Thyroid gland (tissue), 4 donors: ENCODE measurements around the gene RNPEPL1.

Experiments used
- POLR2A ChIP-seq, 2 donors: fragments of 450-650 bp; IDR thresholded peaks; one replicate each; pipeline ENCODE4 v1.6.1; 2017; ENCODE audit warnings: antibody characterized with exemption in 2 of 2, mild to moderate bottlenecking in 2 of 2, moderate library complexity in 1 of 2
- TF ChIP-seq, protein P1 (sequence below), 6 experiments: fragments of 200-600 bp in 3 of 6; fragments of 450-650 bp in 3 of 6; sonication (generic) in 3 of 6; IDR thresholded peaks; one replicate each; pipeline ENCODE4 v1.5.1; 2016 to 2019; ENCODE audit warnings: antibody characterized with exemption in 6 of 6, mild to moderate bottlenecking in 2 of 6, inconsistent platforms in 1 of 6, moderate library complexity in 1 of 6

DNA sequence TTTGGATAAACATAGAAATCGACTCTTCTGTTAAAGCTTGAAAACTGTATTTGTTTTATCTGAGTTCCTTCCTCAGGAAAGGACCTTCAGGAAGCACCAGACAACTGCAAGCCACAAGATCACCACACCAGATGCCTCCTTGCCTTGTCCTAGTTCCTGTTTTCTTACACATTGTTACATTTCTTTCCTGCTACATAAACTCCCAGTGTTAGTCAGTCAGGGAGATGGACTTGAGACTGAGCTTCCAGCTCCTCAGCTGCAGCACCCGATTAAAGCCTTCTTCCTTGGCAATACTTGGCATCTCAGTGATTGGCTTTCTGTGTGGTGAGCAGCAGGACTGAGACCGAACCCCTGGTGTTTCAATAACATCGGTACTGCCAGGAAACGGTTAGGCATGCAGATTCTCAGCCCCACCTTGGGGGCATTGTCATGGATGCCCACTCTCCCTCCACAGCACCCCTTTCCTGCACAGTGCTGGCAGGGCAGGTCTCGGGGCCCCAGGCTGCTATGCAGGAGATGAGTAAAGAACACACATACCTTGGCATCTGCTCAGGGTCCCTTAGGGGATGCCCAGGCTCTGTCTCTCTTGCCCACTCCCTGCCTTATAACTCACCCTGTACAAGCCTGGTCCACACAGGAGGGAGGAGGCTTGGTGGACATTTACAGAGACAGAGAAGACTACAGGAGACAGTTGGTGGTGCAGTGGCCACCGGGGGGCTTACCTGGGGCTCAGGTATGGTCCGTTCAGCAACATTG lies 43.1 kb upstream of the RNPEPL1 start:
- TF ChIP-seq, protein P1, sequence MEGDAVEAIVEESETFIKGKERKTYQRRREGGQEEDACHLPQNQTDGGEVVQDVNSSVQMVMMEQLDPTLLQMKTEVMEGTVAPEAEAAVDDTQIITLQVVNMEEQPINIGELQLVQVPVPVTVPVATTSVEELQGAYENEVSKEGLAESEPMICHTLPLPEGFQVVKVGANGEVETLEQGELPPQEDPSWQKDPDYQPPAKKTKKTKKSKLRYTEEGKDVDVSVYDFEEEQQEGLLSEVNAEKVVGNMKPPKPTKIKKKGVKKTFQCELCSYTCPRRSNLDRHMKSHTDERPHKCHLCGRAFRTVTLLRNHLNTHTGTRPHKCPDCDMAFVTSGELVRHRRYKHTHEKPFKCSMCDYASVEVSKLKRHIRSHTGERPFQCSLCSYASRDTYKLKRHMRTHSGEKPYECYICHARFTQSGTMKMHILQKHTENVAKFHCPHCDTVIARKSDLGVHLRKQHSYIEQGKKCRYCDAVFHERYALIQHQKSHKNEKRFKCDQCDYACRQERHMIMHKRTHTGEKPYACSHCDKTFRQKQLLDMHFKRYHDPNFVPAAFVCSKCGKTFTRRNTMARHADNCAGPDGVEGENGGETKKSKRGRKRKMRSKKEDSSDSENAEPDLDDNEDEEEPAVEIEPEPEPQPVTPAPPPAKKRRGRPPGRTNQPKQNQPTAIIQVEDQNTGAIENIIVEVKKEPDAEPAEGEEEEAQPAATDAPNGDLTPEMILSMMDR (IDR thresholded peaks at IDR 0.05) = no peak
- no peak for TF ChIP-seq POLR2A (IDR thresholded peaks at IDR 0.05)
